GM20000 (cell line): ENCODE measurements around the gene DNAH17.

Source experiments
- DNase-seq: peaks from one replicate; pipeline ENCODE4 v3.0.0; 2012; ENCODE audit warnings: low spot score
- TF ChIP-seq, protein P1 (sequence below): IDR thresholded peaks from 2 replicates; pipeline ENCODE4 v1.5.1; 2012; ENCODE audit warnings: mild to moderate bottlenecking, control low read depth; ENCODE audit errors: extremely low read depth, missing control alignments

Gene DNAH17

DNA sequence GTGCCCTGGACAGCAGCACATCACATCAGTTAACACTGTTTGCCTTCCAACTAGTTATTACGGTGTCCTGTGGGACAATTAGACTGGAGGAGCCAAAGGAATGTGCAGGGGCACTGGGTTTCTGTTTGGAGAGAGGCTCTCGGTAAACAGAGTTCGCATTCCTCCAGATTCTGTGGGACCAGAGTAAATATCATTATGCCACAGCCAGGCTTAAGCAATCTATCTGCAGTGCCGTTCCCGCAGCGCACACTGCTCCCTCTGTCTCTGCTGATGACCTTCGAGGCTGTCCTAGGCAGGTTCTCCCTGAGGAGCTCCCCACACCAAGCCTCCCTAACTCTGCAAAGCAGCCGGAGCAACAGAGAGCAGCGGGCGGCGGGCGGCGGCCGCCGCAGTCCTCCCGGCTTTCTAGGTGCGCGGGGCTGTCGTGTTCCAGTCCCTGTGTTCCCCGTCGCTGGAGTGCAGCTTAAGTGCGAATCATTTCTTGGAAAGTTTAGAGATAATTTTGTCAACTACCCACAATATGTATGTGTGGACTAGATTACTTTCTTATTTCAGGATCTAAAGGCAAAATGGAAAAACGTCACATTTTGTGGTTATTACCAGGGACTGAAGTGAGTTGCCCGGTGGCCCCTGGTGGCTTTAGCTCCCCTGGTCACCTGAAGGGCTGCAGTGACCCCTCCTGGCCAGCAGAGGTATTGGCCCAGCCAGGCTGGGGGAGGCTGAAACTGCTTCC is 155.5 kb downstream of the DNAH17 start:
- TF ChIP-seq, protein P1, sequence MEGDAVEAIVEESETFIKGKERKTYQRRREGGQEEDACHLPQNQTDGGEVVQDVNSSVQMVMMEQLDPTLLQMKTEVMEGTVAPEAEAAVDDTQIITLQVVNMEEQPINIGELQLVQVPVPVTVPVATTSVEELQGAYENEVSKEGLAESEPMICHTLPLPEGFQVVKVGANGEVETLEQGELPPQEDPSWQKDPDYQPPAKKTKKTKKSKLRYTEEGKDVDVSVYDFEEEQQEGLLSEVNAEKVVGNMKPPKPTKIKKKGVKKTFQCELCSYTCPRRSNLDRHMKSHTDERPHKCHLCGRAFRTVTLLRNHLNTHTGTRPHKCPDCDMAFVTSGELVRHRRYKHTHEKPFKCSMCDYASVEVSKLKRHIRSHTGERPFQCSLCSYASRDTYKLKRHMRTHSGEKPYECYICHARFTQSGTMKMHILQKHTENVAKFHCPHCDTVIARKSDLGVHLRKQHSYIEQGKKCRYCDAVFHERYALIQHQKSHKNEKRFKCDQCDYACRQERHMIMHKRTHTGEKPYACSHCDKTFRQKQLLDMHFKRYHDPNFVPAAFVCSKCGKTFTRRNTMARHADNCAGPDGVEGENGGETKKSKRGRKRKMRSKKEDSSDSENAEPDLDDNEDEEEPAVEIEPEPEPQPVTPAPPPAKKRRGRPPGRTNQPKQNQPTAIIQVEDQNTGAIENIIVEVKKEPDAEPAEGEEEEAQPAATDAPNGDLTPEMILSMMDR: peak; percentile 94
- DNase-seq: peak; percentile 93

DNA sequence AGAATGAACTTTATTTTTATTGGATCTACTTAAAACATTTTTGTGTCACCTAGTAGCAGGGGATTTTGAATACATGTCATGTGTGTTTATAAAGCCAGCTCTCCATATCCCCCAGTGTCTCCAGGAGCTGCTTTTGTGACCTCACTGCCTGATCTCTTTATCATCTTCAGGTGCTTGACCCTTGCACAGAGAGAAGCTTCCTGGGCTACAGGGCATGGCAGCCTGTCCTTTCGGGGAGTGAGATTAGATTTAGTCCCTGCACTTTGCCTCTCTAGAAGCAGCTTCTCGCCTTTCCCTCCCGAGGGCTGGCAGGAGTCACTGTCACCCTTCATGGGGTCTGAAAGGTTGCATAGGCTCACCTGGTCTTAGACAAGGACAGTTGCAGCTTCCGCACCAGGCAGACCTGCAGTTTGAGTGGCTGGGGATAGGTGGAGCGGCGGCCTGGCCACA is 156.1 kb downstream of the DNAH17 start:
- TF ChIP-seq, protein P1: no peak
- no peak for DNase-seq

DNA sequence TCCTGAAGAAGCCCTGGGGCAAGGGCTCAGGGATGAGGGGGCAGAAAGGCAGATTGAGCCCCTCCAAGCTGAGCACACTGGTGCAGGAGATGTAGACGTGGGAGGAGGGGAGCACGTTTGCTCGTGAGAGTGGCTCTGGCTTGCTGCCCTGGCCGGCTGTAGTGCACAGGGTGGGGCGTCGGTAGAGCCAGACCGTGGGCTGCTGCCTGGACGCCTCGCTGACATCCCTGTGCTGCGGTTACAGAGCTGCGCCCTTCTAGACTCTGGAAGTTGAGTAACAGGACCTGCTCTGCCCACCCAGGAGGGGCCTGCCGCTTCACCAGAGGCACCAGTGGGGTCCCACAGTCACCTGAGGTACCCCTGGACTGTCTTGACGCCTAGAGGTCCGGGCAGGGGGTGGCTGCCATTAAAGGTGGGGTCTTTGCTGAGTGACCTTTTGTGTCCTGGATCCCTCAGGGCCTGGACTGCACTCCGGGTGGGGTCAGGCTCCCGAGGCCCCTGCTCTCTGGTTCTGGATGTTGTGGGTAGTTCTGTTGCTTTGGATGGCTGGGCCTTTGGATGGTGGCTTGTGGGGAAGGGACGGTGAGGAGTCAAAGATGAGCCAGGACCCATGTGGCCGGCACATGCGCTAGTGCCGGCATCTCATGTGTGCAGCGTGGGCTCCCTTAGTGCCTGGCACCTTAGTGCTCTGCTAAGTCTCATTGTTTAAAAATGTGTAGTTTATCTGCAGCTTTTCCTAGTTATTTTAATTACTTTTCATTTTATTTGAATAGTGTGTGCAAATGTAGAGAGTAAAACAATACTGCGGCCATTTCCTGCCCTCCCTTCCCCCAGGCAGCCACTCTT is 157.0 kb downstream of the DNAH17 start:
- DNase-seq: no peak
- TF ChIP-seq, protein P1: no peak

DNA sequence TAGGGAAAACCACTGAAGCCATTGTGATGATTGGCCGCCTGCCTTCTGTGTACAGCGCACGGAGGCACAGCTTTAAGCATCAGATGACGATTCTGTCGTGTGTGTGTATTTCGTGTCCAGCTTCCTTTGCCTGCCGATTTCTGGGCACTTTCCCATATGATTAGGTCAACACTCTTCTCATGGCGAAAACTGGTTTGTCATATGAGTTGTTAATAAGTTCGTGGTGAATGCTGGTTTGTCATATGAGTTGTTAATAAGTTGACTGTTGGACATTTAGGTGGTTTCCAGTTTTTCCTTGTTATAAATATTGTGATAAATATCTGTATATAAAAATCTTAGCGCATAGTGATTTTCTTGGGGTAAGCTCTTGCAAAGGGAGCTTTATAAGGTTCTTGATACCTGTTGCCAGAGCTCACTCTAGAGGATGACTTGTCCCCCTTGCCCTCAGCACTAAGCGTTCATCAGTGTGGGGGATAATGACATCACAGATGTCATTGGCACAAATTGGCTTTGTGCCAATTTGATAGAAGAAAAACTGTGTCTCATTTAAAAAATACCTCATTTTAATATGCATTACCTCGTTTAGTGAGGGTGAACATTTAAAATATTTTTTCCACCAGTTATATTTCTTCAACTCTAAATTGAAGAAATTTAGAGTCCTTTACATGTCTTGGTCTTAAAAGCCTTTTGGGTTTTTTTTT is 158.7 kb downstream of the DNAH17 start:
- TF ChIP-seq, protein P1: no peak
- DNase-seq: no peak

DNA sequence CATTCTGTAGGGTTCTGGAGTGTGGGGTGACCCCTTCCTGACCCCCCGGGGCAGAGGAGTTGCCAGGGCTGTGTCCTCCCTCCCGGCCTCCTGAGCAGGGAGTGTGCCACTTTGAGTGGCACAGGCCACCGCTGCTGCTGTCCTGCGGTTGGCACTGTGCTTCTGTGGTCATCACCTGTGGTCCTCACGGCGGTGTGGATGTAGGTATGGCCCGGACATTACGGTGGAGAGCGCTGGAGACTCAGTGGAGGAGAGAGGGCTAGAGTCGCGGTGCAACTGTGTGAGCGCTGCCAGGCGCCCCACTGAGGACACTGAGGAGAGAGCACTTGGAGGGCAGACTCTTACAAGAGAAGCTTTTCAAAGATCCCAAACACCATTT is 159.7 kb downstream of the DNAH17 start:
- DNase-seq: no peak
- TF ChIP-seq, protein P1: no peak

DNA sequence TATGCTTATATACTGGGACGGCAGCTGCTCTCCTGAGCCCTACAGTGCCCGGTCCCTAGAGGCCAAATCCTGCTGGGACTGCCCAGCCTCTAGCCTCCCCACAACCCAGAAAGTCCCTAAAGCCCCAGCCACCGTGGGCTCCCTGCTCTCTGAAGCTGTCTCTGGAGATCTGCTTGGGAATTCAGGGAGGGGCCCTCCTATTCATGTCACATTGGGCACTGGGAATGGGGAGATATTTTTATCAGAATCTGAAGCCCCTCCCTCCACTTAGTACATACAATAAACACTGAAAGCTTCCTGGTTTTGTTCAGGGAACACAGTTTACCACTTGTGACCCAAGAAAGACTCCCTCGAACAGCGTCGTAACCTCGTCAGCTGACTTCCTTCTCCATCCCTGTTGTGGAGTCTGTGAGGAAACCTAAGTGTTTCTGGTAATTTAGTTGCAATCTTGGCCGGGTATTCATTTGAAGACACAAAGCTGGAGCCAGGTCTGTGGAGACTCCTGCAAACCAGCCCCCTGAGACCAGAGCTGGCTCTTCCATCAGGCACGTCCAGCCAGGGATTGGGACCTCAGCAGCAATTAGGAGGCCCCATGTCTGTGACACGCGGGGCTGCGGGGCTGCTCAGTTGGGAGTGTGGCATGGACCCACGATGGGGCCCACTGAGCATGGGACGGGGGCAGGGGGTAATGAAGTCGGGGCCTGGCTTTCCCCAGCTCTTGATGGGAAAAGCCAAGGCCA is 160.2 kb downstream of the DNAH17 start:
- TF ChIP-seq, protein P1: no peak
- DNase-seq: no peak
